Ishikawa (cell line): ENCODE results near the gene GPR22.

ENCODE experiments used
- RAD21 ChIP-seq: IDR thresholded peaks from 2 replicates; pipeline ENCODE4 v1.6.1; 2012; ENCODE audit warnings: low read depth
- TF ChIP-seq, protein P1 (sequence below): IDR thresholded peaks from 2 replicates; pipeline ENCODE4 v1.6.1; 2012; ENCODE audit warnings: low read depth, mild to moderate bottlenecking

DNA sequence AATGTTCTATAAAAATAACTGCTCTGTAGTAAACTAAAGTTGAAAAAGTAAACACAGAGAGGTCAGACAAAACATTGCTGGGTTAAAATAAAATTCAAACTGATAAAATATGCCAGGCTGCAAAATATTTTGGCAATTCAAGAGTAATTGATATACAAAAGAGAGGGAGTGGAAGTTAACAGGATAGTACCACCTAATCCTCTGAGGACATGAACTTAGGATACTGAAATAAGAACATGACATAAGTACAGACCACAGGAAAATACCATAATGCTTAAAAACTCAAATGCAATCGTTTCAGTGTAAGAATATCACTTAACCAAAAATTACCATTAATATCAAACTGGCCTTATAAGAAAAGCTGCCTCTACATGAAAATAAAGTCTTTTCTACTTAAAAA, 37.6 kb upstream of the GPR22 start:
- TF ChIP-seq, protein P1, sequence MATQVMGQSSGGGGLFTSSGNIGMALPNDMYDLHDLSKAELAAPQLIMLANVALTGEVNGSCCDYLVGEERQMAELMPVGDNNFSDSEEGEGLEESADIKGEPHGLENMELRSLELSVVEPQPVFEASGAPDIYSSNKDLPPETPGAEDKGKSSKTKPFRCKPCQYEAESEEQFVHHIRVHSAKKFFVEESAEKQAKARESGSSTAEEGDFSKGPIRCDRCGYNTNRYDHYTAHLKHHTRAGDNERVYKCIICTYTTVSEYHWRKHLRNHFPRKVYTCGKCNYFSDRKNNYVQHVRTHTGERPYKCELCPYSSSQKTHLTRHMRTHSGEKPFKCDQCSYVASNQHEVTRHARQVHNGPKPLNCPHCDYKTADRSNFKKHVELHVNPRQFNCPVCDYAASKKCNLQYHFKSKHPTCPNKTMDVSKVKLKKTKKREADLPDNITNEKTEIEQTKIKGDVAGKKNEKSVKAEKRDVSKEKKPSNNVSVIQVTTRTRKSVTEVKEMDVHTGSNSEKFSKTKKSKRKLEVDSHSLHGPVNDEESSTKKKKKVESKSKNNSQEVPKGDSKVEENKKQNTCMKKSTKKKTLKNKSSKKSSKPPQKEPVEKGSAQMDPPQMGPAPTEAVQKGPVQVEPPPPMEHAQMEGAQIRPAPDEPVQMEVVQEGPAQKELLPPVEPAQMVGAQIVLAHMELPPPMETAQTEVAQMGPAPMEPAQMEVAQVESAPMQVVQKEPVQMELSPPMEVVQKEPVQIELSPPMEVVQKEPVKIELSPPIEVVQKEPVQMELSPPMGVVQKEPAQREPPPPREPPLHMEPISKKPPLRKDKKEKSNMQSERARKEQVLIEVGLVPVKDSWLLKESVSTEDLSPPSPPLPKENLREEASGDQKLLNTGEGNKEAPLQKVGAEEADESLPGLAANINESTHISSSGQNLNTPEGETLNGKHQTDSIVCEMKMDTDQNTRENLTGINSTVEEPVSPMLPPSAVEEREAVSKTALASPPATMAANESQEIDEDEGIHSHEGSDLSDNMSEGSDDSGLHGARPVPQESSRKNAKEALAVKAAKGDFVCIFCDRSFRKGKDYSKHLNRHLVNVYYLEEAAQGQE, result no peak
- no peak for TF ChIP-seq RAD21
